ENCODE measurements around the gene RNF157.
"Not testable (repeated sequence)": the region's sequence is repeated elsewhere in the genome, so short reads cannot be mapped to it uniquely, and the experiment has no call there.

Gene RNF157

DNA sequence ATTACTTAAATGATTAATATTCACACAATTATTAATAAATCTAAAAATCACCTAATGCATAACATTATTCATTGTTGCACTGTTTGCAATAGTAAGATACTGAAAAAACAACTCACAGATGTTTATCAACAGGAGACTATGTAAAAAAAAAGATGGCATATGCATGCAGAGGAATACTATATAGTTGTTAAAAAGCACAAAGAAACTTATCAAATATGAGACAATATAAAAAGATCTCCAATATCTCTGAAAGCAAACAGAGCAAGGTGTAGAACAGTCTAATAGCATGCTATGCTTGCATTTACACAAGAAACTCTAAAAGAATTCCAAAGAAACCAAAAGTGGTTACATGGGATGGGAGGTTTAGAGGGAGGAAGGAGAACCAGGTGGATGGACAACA, 3.7 kb downstream of the RNF157 start:
- DNase-seq (ENCODE audit: low read depth), result no peak
- TF ChIP-seq, protein P1, sequence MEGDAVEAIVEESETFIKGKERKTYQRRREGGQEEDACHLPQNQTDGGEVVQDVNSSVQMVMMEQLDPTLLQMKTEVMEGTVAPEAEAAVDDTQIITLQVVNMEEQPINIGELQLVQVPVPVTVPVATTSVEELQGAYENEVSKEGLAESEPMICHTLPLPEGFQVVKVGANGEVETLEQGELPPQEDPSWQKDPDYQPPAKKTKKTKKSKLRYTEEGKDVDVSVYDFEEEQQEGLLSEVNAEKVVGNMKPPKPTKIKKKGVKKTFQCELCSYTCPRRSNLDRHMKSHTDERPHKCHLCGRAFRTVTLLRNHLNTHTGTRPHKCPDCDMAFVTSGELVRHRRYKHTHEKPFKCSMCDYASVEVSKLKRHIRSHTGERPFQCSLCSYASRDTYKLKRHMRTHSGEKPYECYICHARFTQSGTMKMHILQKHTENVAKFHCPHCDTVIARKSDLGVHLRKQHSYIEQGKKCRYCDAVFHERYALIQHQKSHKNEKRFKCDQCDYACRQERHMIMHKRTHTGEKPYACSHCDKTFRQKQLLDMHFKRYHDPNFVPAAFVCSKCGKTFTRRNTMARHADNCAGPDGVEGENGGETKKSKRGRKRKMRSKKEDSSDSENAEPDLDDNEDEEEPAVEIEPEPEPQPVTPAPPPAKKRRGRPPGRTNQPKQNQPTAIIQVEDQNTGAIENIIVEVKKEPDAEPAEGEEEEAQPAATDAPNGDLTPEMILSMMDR (IDR thresholded peaks at IDR 0.05; ENCODE audit: control insufficient read depth, extremely low read depth, insufficient read depth), result no peak
- no peak overlapping the region for H3K4me3 ChIP-seq (ENCODE audit: low read depth, low read length)

DNA sequence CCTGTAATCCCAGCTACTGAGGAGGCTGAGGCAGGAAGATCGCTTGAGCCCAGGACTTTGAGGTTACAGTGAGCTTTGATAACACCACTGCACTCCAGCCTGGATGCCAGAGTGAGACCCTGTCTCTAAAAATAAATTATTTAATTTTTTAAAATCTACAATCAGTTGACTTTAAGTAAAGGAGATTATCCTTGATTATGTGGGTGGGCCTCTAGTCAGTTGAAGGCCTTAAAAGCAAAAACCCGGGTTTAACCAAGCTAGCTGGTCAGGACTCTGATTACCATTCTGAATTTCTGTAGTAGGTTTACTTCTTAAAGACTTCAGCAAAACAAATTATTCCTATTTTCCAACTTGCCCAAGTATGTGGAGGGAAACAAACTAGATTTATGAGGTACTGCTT, 4.4 kb downstream of the RNF157 start:
- TF ChIP-seq, protein P1 (IDR thresholded peaks at IDR 0.05; ENCODE audit: control insufficient read depth, extremely low read depth, insufficient read depth), result no peak
- DNase-seq (ENCODE audit: low read depth), result no peak
- H3K4me3 ChIP-seq (ENCODE audit: low read depth, low read length), result no peak overlapping the region

DNA sequence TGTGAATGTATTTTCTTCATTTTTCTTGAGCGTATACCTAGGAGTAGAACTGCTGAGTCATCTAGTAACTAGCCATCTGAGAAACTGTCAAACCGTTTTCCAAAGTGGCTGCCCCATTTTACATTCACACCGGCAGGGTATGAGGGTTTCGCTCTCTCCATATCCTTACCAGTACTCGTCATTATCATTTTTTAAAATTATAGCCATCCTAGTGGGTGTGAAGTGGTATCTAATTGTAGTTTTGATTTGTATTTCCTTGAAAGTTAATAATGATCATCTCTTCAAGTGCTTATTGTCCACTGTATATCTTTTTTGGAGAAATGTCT, 6.0 kb downstream of the RNF157 start:
- no peak overlapping the region for H3K4me3 ChIP-seq (ENCODE audit: low read depth, low read length)
- TF ChIP-seq, protein P1 (IDR thresholded peaks at IDR 0.05; ENCODE audit: control insufficient read depth, extremely low read depth, insufficient read depth), result no peak
- DNase-seq (ENCODE audit: low read depth), result no peak

DNA sequence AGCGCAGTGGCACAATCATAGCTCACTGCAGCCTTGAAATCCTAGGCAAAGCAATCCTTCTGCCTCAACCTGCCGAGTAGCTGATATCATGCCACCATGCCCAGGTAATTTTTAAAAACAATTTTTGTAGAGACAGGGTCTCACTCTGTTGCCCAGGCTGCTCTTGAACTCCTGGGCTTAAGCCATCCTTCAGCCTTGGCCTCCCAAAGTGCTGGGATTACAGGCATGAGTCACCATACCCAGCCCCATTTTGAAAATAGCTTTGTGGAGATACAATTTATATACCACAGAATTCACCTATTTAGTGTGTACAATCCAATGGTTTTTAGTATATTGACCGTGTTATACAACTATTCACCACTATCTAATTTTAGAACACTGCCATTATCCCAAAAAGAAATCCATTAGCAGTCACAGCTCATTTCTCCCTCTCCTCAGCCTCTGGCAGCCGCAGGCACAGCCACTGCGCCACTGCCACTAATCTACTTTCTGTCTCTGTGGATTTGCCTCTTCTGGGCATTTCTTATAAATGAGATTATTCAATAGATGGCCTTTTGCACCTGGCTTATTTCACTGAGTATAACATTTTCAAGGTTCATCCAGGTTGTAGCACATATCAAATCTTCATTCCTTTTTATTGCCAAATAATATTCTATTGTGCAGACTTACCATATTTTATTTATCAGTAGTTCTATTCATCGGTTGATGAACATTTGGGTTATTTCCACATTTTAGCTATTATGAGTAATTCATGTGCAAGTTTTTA, 6.5 kb downstream of the RNF157 start:
- no peak for DNase-seq (ENCODE audit: low read depth)
- no peak overlapping the region for H3K4me3 ChIP-seq (ENCODE audit: low read depth, low read length)
- TF ChIP-seq, protein P1 (IDR thresholded peaks at IDR 0.05; ENCODE audit: control insufficient read depth, extremely low read depth, insufficient read depth), result no peak

DNA sequence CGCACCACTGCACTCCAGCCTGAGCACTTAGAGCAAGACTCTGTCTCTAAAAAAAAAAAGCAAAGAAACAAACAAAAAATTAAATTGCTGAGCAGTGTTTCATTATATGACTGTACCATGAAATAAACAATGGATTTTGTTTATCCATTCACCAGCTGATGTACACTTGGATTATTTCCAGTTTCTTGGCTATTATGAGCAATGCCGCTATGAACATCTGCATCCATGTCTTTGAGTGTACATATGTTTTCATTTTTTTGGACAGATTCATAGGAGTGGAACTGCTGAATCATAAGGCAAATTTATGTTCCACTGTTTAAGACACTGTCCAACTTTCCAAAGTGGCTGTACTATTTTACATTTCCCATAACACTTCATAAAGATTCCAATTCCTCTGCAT, 8.0 kb downstream of the RNF157 start:
- H3K4me3 ChIP-seq (ENCODE audit: low read depth, low read length), result no peak overlapping the region
- no peak for DNase-seq (ENCODE audit: low read depth)

DNA sequence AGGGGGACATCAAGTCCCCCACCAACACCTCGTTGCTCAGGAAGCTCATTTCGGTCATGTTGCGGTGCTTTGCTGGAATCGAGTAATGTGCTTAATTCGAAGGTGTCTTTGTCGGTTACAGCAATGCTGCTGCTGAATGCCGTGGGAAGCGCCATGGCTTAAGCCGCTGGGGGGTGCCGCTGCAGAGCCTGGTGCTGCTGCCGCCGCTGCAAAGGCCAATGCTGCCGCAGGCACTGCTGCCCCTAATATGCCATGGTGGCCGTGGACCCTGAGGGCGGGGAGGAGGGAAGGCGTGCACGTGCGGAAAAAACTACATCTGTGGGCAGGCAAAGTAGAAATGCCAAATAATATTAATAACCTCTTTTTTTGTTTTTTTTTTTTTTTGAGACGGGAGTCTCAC, 13.5 kb downstream of the RNF157 start:
- H3K4me3 ChIP-seq (ENCODE audit: low read depth, low read length); DNase-seq (ENCODE audit: low read depth): not testable (repeated sequence)

More for the DNA sequence above, 8.0 kb downstream of the RNF157 start:
- TF ChIP-seq, protein P1 (IDR thresholded peaks at IDR 0.05; ENCODE audit: control insufficient read depth, extremely low read depth, insufficient read depth), result no peak

DNA sequence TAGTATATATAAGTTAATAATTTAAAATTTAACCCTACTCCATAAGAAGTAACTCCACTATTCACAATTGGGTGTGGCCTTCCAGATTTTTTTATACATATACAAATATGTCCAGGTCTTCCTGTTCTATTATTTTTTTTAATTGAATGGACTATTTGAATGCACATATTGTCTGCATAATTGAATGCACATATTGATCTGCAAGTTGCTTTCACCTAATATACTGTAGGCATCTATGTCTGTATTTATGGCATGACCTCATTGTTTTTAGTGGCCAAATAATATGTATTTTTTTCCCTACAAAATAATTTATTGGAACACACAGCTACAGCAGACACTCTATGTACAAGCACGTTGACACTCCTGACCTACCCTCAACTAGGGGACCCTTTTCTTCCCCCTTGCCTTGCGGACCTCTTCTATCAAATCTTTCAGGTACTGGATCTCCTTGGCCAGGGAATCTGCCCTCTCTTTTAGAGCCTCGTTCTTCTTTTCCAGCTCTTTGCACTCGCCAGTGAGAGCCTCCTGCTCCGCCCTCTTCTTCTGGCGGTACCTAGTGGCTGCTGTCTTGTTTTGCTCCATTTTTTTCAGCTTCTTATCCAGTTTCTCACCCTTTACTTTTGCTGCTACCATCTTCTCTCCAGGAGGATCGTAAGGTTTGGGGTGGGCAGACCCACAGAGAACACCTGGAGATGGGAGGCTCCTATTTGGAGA, 14.8 kb downstream of the RNF157 start:
- not testable (repeated sequence) for H3K4me3 ChIP-seq (ENCODE audit: low read depth, low read length); DNase-seq (ENCODE audit: low read depth)

DNA sequence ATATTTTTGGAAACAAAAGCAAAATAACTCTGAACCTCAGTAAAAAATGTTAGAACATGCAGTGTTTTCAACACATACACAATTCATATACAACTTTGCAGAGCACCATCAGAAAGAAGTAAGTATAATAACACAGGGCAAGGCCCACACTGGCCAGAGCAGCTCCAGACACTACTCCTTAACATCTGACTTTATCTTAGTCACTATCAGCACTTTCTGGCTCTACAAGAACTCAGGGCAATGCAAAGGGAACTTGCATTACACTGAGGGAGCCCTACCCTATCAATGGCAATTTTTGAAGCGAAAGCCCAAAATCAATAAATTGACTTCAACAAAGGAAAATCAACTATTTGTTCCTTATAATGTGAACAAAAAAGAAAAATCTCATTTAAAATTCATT, 16.5 kb downstream of the RNF157 start:
- DNase-seq (ENCODE audit: low read depth), result no peak
- TF ChIP-seq, protein P1 (IDR thresholded peaks at IDR 0.05; ENCODE audit: control insufficient read depth, extremely low read depth, insufficient read depth), result no peak
- H3K4me3 ChIP-seq (ENCODE audit: low read depth, low read length), result no peak overlapping the region
